ENCODE results near the gene ACOT7.

DNA sequence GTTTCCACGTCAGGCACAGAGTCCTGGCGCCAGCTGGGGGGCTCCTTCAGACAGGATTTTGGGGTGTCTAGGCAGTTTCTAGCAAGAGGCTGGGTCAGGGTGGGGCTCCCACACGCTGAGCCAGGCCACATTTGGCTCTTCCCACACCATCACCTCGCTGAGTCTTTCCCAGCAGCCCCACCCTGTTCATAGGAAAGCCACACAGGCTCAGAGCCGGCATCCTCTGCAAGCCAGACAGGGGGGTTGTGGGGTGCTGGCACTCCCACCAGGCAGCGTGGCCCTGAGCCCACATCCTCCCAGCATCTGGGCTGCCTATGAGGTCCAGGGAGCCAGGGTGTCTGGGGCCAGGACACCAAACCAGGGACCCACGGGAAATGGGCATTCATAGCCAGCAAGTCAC lies 129.9 kb downstream of the ACOT7 start:
- no peak for TF ChIP-seq ZNF30 (CRISPR knock-in tag; IDR thresholded peaks at IDR 0.05)
- TF ChIP-seq GLI4 (CRISPR knock-in tag; IDR thresholded peaks at IDR 0.05; ENCODE audit: borderline replicate concordance) = no peak
- no peak for TF ChIP-seq NFATC3 (CRISPR knock-in tag; IDR thresholded peaks at IDR 0.05)
- TF ChIP-seq MIXL1 (CRISPR knock-in tag; IDR thresholded peaks at IDR 0.05) = no peak
- TF ChIP-seq, protein P1, sequence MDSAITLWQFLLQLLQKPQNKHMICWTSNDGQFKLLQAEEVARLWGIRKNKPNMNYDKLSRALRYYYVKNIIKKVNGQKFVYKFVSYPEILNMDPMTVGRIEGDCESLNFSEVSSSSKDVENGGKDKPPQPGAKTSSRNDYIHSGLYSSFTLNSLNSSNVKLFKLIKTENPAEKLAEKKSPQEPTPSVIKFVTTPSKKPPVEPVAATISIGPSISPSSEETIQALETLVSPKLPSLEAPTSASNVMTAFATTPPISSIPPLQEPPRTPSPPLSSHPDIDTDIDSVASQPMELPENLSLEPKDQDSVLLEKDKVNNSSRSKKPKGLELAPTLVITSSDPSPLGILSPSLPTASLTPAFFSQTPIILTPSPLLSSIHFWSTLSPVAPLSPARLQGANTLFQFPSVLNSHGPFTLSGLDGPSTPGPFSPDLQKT (CRISPR knock-in tag; IDR thresholded peaks at IDR 0.05; ENCODE audit: borderline replicate concordance) = no peak
- no peak for TF ChIP-seq MXI1 (IDR thresholded peaks at IDR 0.05; ENCODE audit: borderline replicate concordance, low read depth, low read length)

Data from HepG2 (cell line).